ENCODE data around the gene CELSR1.

DNA sequence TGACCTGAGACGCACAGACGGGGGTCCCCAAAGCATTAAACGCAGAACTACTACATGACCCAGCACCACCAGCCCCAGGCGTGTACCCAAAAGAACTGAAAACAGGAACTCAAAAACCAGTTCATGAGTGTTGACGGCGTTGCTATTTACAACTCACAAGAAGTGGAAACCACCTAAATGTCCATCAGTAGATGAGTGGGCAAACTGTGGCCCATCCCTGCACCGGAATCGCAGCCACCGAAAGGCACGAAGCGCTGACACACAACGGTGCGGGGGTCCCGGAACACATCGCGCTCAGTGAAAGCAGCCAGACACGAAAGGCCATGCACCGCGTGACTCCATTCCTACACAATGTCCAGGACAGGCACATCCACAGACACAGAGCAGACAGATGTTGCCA lies 122.7 kb downstream of the CELSR1 start:
- TF ChIP-seq GABPA (IDR thresholded peaks at IDR 0.05; ENCODE audit: low read depth) (no peak), SPI1 (IDR thresholded peaks at IDR 0.05; ENCODE audit: borderline replicate concordance, low read depth) (no peak), POLR2AphosphoS5 (IDR thresholded peaks at IDR 0.05; ENCODE audit: low read depth) (no peak)
- TF ChIP-seq, protein P1, sequence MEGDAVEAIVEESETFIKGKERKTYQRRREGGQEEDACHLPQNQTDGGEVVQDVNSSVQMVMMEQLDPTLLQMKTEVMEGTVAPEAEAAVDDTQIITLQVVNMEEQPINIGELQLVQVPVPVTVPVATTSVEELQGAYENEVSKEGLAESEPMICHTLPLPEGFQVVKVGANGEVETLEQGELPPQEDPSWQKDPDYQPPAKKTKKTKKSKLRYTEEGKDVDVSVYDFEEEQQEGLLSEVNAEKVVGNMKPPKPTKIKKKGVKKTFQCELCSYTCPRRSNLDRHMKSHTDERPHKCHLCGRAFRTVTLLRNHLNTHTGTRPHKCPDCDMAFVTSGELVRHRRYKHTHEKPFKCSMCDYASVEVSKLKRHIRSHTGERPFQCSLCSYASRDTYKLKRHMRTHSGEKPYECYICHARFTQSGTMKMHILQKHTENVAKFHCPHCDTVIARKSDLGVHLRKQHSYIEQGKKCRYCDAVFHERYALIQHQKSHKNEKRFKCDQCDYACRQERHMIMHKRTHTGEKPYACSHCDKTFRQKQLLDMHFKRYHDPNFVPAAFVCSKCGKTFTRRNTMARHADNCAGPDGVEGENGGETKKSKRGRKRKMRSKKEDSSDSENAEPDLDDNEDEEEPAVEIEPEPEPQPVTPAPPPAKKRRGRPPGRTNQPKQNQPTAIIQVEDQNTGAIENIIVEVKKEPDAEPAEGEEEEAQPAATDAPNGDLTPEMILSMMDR (IDR thresholded peaks at IDR 0.05; ENCODE audit: insufficient read depth, low read length) = no peak
- TF ChIP-seq, protein P2, sequence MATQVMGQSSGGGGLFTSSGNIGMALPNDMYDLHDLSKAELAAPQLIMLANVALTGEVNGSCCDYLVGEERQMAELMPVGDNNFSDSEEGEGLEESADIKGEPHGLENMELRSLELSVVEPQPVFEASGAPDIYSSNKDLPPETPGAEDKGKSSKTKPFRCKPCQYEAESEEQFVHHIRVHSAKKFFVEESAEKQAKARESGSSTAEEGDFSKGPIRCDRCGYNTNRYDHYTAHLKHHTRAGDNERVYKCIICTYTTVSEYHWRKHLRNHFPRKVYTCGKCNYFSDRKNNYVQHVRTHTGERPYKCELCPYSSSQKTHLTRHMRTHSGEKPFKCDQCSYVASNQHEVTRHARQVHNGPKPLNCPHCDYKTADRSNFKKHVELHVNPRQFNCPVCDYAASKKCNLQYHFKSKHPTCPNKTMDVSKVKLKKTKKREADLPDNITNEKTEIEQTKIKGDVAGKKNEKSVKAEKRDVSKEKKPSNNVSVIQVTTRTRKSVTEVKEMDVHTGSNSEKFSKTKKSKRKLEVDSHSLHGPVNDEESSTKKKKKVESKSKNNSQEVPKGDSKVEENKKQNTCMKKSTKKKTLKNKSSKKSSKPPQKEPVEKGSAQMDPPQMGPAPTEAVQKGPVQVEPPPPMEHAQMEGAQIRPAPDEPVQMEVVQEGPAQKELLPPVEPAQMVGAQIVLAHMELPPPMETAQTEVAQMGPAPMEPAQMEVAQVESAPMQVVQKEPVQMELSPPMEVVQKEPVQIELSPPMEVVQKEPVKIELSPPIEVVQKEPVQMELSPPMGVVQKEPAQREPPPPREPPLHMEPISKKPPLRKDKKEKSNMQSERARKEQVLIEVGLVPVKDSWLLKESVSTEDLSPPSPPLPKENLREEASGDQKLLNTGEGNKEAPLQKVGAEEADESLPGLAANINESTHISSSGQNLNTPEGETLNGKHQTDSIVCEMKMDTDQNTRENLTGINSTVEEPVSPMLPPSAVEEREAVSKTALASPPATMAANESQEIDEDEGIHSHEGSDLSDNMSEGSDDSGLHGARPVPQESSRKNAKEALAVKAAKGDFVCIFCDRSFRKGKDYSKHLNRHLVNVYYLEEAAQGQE (IDR thresholded peaks at IDR 0.05; ENCODE audit: insufficient replicate concordance, low read depth) = no peak
